ENCODE measurements around the gene ZFP57. TPM values are rescaled to one million over a fixed set of nuclear protein-coding genes. Genes with fewer than 3 reads are reported as not detected.

ZFP57 gene
- total RNA-seq, 1 donor from 2014 or later = 1.6 TPM

GRCh38 chr6:29727637-29728036, 46.7 kb upstream of the ZFP57 start:
- no peak for TF ChIP-seq CTCF (IDR thresholded peaks at IDR 0.05; ENCODE audit: insufficient read depth, low read length, severe bottlenecking)
- no peak overlapping the region for H3K4me3 ChIP-seq (ENCODE audit: low read depth, low read length)
- no peak for FAIRE-seq

GRCh38 chr6:29726571-29727194, 45.7 kb upstream of the ZFP57 start:
- H3K4me3 ChIP-seq (ENCODE audit: low read depth, low read length) = no peak overlapping the region
- TF ChIP-seq CTCF (IDR thresholded peaks at IDR 0.05; ENCODE audit: insufficient read depth, low read length, severe bottlenecking) = no peak
- H3K36me3 ChIP-seq (ENCODE audit: control insufficient read depth, insufficient read depth, low read length) = no peaks in the 10 kb centered on the region
- H3K27me3 ChIP-seq (ENCODE audit: control insufficient read depth, insufficient read depth, low read length) = no peaks in the 10 kb centered on the region
- DNase-seq (ENCODE audit: low read depth) = no peak
- FAIRE-seq = no peak

More at GRCh38 chr6:29727637-29728036, 46.7 kb upstream of the ZFP57 start:
- no peak for DNase-seq (ENCODE audit: low read depth)
- Histone ChIP-seq H3K36me3 (ENCODE audit: control insufficient read depth, insufficient read depth, low read length) (no peaks in the 10 kb centered on the region), H3K27me3 (ENCODE audit: control insufficient read depth, insufficient read depth, low read length) (no peaks in the 10 kb centered on the region)

- Histone ChIP-seq H3K4me3 (ENCODE audit: low read depth, low read length) (no peak overlapping the region), H3K36me3 (ENCODE audit: control insufficient read depth, insufficient read depth, low read length) (no peaks in the 10 kb centered on the region), H3K27me3 (ENCODE audit: control insufficient read depth, insufficient read depth, low read length) (no peaks in the 10 kb centered on the region)
- no peak for TF ChIP-seq CTCF (IDR thresholded peaks at IDR 0.05; ENCODE audit: insufficient read depth, low read length, severe bottlenecking)
- DNase-seq (ENCODE audit: low read depth) (no peak), FAIRE-seq (no peak)
Observed at GRCh38 chr6:29726001-29726400, 45.0 kb upstream of the ZFP57 start.

GRCh38 chr6:29724937-29725869, 44.3 kb upstream of the ZFP57 start:
- H3K4me3 ChIP-seq (ENCODE audit: low read depth, low read length) = no peak overlapping the region
- no peak for TF ChIP-seq CTCF (IDR thresholded peaks at IDR 0.05; ENCODE audit: insufficient read depth, low read length, severe bottlenecking)
- no peak for DNase-seq (ENCODE audit: low read depth)
- H3K36me3 ChIP-seq (ENCODE audit: control insufficient read depth, insufficient read depth, low read length) = no peaks in the 10 kb centered on the region
- no peaks in the 10 kb centered on the region for H3K27me3 ChIP-seq (ENCODE audit: control insufficient read depth, insufficient read depth, low read length)
- FAIRE-seq = no peak

GRCh38 chr6:29723666-29724588, 43.0 kb upstream of the ZFP57 start:
- Histone ChIP-seq H3K27me3 (ENCODE audit: control insufficient read depth, insufficient read depth, low read length) (no peaks in the 10 kb centered on the region), H3K36me3 (ENCODE audit: control insufficient read depth, insufficient read depth, low read length) (no peaks in the 10 kb centered on the region), H3K4me3 (ENCODE audit: low read depth, low read length) (peak overlapping the region; percentile 73)
- no peak for TF ChIP-seq CTCF (IDR thresholded peaks at IDR 0.05; ENCODE audit: insufficient read depth, low read length, severe bottlenecking)
- no peak for FAIRE-seq
- DNase-seq (ENCODE audit: low read depth) = no peak
